H9 (cell line): ENCODE measurements around the gene ADARB2. TPM values are rescaled to one million over a fixed set of nuclear protein-coding genes. Genes with fewer than 3 reads are reported as not detected.

Experiments
- DNase-seq: peaks from one replicate; pipeline ENCODE4 v3.0.0-alpha.2; 2017
- H2AFZ ChIP-seq: one replicate; pipeline ENCODE4 v1.6.1; 2013; ENCODE audit warnings: mild to moderate bottlenecking, low read length, control low read depth, moderate library complexity
- H2AK5ac ChIP-seq: 2 replicates; pipeline ENCODE4 v1.6.1; 2013; ENCODE audit warnings: low read length, control low read depth, mixed read lengths; ENCODE audit not compliant: insufficient read length
- H2BK120ac ChIP-seq: one replicate; pipeline ENCODE4 v1.6.1; 2013; ENCODE audit warnings: low read depth, mild to moderate bottlenecking, low read length, control low read depth, inconsistent platforms; ENCODE audit not compliant: poor library complexity, severe bottlenecking
- H2BK12ac ChIP-seq: 2 replicates; pipeline ENCODE4 v1.6.1; 2013; ENCODE audit warnings: low read length, control low read depth, mixed read lengths, low read depth; ENCODE audit not compliant: insufficient read length
- H2BK15ac ChIP-seq: 2 replicates; pipeline ENCODE4 v1.6.1; 2013; ENCODE audit warnings: low read depth, low read length, control low read depth
- H2BK20ac ChIP-seq: one replicate; pipeline ENCODE4 v1.6.1; 2013; ENCODE audit warnings: low read depth, mild to moderate bottlenecking, low read length, control low read depth, inconsistent platforms; ENCODE audit not compliant: poor library complexity, severe bottlenecking
- H2BK5ac ChIP-seq: 2 replicates; pipeline ENCODE4 v1.6.1; 2013; ENCODE audit warnings: low read length, control low read depth, mixed read lengths; ENCODE audit not compliant: insufficient read length
- H3K14ac ChIP-seq: 2 replicates; pipeline ENCODE4 v1.6.1; 2013; ENCODE audit warnings: low read length, control low read depth; ENCODE audit not compliant: insufficient read depth
- H3K18ac ChIP-seq: 2 replicates; pipeline ENCODE4 v1.6.1; 2013; ENCODE audit warnings: low read depth, mild to moderate bottlenecking, mixed read lengths, low read length, control low read depth; ENCODE audit not compliant: insufficient read length
- H3K23ac ChIP-seq: 2 replicates; pipeline ENCODE4 v1.6.1; 2013; ENCODE audit warnings: low read length, control low read depth, mixed read lengths, low read depth; ENCODE audit not compliant: insufficient read length
- H3K23me2 ChIP-seq: 2 replicates; pipeline ENCODE4 v1.6.1; 2013; ENCODE audit warnings: low read depth, mild to moderate bottlenecking, mixed read lengths, low read length, control low read depth; ENCODE audit not compliant: insufficient read length, poor library complexity, severe bottlenecking
- H3K27ac ChIP-seq: 2 replicates; pipeline ENCODE4 v1.5.1; 2013; ENCODE audit warnings: low read length, control low read depth, mixed read lengths, low read depth; ENCODE audit not compliant: insufficient read length
- H3K27me3 ChIP-seq: 2 replicates; pipeline ENCODE4 v1.6.1; 2013; ENCODE audit warnings: low read length, control low read depth, inconsistent platforms; ENCODE audit not compliant: insufficient read depth
- H3K4ac ChIP-seq: 2 replicates; pipeline ENCODE4 v1.6.1; 2013; ENCODE audit warnings: low read depth, mild to moderate bottlenecking, control low read depth, inconsistent platforms, low read length, moderate library complexity
- H3K4me1 ChIP-seq: 2 replicates; pipeline ENCODE4 v1.6.1; 2013; ENCODE audit warnings: low read length, control low read depth, inconsistent platforms; ENCODE audit not compliant: insufficient read depth
- H3K4me2 ChIP-seq: 2 replicates; pipeline ENCODE4 v1.6.1; 2013; ENCODE audit warnings: low read length, control low read depth, mixed read lengths; ENCODE audit not compliant: insufficient read length, insufficient read depth
- H3K56ac ChIP-seq: 2 replicates; pipeline ENCODE4 v1.6.1; 2013; ENCODE audit warnings: low read depth, mild to moderate bottlenecking, mixed read lengths, low read length, control low read depth; ENCODE audit not compliant: insufficient read length
- H3K79me1 ChIP-seq: 2 replicates; pipeline ENCODE4 v1.6.1; 2013; ENCODE audit warnings: low read depth, mild to moderate bottlenecking, moderate library complexity, low read length, control low read depth, inconsistent platforms; ENCODE audit not compliant: insufficient read depth, poor library complexity, severe bottlenecking
- H3K79me2 ChIP-seq: 2 replicates; pipeline ENCODE4 v1.6.1; 2013; ENCODE audit warnings: low read length, control low read depth, inconsistent platforms; ENCODE audit not compliant: insufficient read depth
- H3K9ac ChIP-seq: 2 replicates; pipeline ENCODE4 v1.6.1; 2013; ENCODE audit warnings: low read length, control low read depth, mixed read lengths; ENCODE audit not compliant: insufficient read length; ENCODE audit errors: extremely low read depth
- H3K9me3 ChIP-seq: one replicate; pipeline ENCODE4 v1.6.1; 2013; ENCODE audit warnings: low read depth, low read length, inconsistent platforms; ENCODE audit not compliant: control insufficient read depth
- H3T11ph ChIP-seq: one replicate; pipeline ENCODE4 v1.6.1; 2013; ENCODE audit warnings: mild to moderate bottlenecking, low read length, control low read depth, inconsistent platforms
- H4K20me1 ChIP-seq: one replicate; pipeline ENCODE4 v1.6.1; 2013; ENCODE audit not compliant: control insufficient read depth, insufficient read length, insufficient read depth
- H4K5ac ChIP-seq: 2 replicates; pipeline ENCODE4 v1.6.1; 2013; ENCODE audit warnings: low read depth, mild to moderate bottlenecking, mixed read lengths, low read length, control low read depth; ENCODE audit not compliant: insufficient read length
- H4K8ac ChIP-seq: replicated peaks from 2 replicates; pipeline ENCODE4 v1.6.1; 2013; ENCODE audit warnings: low read length, control low read depth, mixed read lengths, low read depth; ENCODE audit not compliant: insufficient read length
- H4K91ac ChIP-seq: 2 replicates; pipeline ENCODE4 v1.6.1; 2013; ENCODE audit warnings: low read depth, mild to moderate bottlenecking, moderate library complexity, mixed read lengths, low read length, control low read depth; ENCODE audit not compliant: insufficient read length
- H3K27ac Mint-ChIP-seq, 3 experiments: 2 replicates in 2 of 3; 3 replicates in 1 of 3; pipeline ENCODE4 v1.8.0; 2020 to 2021; ENCODE audit warnings: mixed read lengths in 3 of 3, mild to moderate bottlenecking in 1 of 3, moderate library complexity in 1 of 3
- H3K27me3 Mint-ChIP-seq: 2 replicates; pipeline ENCODE4 v1.8.0; 2021; ENCODE audit warnings: low read depth, mild to moderate bottlenecking, moderate library complexity, mixed read lengths
- H3K36me3 Mint-ChIP-seq, 3 experiments: 2 replicates in 2 of 3; 3 replicates in 1 of 3; pipeline ENCODE4 v1.8.0; 2020 to 2021; ENCODE audit warnings: low read depth in 3 of 3, mixed read lengths in 3 of 3; ENCODE audit not compliant: insufficient read depth in 1 of 3
- H3K4me1 Mint-ChIP-seq, 2 experiments: 2 replicates each; pipeline ENCODE4 v1.8.0; 2020; ENCODE audit warnings: mixed read lengths in 2 of 2
- H3K4me3 Mint-ChIP-seq, 2 experiments: 2 replicates in 1 of 2; 3 replicates in 1 of 2; pipeline ENCODE4 v1.8.0; 2020 to 2021; ENCODE audit warnings: mild to moderate bottlenecking in 2 of 2, mixed read lengths in 2 of 2, moderate library complexity in 1 of 2
- H3K9me3 Mint-ChIP-seq, 2 experiments: 2 replicates in 1 of 2; 3 replicates in 1 of 2; pipeline ENCODE4 v1.8.0; 2020; ENCODE audit warnings: mild to moderate bottlenecking in 2 of 2, mixed read lengths in 2 of 2, moderate library complexity in 1 of 2
- WGBS: extraction: QIAGEN DNeasy Blood & Tissue Kit; methylation state at CpG from one replicate; pipeline ENCODE4 v1.1.7; 2013; ENCODE audit warnings: missing lambda C conversion rate, low lambda C conversion rate, mixed read lengths; ENCODE audit not compliant: insufficient read length; ENCODE audit errors: extremely low coverage; 5-methylcytosine and 5-hydroxymethylcytosine counted together
- total RNA-seq: library from RNA; stranded (reverse); gene quantifications from 2 replicates; pipeline ENCODE4 v1.2.1, GENCODE V29; 2021
- TF ChIP-seq, protein P1 (sequence below): fragments of 200-600 bp; sonication (generic); conservative IDR thresholded peaks from 3 replicates; pipeline ENCODE4 v1.8.0; 2021; ENCODE audit warnings: antibody characterized with exemption, mild to moderate bottlenecking

The ADARB2 gene
- total RNA-seq, 1 experiment from 2014 or later: 0.87 TPM

DNA sequence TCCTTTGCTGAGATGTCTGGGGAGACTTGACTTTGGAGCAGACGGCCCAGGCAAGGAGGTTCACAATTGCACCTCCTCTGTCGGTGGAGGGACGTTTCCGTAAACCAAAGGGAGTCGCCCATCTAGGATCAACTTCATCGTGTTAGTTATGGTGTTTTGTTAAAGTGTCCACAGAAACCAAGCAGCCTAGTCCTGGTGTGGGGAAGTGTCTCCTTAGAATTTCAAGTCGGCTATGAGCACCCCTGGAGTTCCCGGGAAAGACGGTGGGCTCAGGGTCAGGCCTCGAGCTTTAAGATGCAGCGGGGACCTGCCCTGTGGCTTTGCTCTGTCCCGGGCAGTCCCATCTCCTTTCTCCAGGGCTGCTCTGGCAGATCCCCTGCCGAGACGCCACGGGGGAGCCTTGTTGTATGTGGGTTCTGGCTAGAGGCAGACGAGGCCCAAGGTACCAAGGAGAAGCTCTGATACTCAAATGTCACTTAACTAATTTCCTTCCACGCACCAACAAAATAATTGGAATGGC, 319.2 kb downstream of the ADARB2 start:
- Histone ChIP-seq H3K23me2 (peaks cover 3% of the 10 kb centered on the region), H2AK5ac (no peak overlapping the region), H2BK15ac (no peak overlapping the region), H4K20me1 (no peaks in the 10 kb centered on the region), H3K4me1 (no peaks in the 10 kb centered on the region), H3K4ac (no peak overlapping the region), H3K9me3 (no peaks in the 10 kb centered on the region), H4K5ac (no peak overlapping the region), H3K27me3 (no peaks in the 10 kb centered on the region; the same call in 1 of the 2 replicates), H4K8ac (no peak overlapping the region), H2BK120ac (no peak overlapping the region), H4K91ac (no peak overlapping the region), H2BK5ac (no peak overlapping the region), H3K9ac (no peak overlapping the region), H3K14ac (no peak overlapping the region), H3K56ac (no peak overlapping the region), H2AFZ (no peak overlapping the region), H3T11ph (no peak overlapping the region), H3K18ac (no peak overlapping the region), H3K79me2 (no peaks in the 10 kb centered on the region), H3K23ac (no peak overlapping the region), H3K4me2 (no peak overlapping the region), H2BK12ac (no peak overlapping the region), H3K79me1 (no peaks in the 10 kb centered on the region), H3K27ac (no peak overlapping the region), H2BK20ac (no peak overlapping the region)
- H3K9me3 Mint-ChIP-seq: no peaks in the 10 kb centered on the region
- H3K27me3 Mint-ChIP-seq: peaks cover 30% of the 10 kb centered on the region
- H3K27ac Mint-ChIP-seq: no peak overlapping the region; a peak in 1 of 7 replicates
- TF ChIP-seq, protein P1, sequence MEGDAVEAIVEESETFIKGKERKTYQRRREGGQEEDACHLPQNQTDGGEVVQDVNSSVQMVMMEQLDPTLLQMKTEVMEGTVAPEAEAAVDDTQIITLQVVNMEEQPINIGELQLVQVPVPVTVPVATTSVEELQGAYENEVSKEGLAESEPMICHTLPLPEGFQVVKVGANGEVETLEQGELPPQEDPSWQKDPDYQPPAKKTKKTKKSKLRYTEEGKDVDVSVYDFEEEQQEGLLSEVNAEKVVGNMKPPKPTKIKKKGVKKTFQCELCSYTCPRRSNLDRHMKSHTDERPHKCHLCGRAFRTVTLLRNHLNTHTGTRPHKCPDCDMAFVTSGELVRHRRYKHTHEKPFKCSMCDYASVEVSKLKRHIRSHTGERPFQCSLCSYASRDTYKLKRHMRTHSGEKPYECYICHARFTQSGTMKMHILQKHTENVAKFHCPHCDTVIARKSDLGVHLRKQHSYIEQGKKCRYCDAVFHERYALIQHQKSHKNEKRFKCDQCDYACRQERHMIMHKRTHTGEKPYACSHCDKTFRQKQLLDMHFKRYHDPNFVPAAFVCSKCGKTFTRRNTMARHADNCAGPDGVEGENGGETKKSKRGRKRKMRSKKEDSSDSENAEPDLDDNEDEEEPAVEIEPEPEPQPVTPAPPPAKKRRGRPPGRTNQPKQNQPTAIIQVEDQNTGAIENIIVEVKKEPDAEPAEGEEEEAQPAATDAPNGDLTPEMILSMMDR: no peak
- H3K36me3 Mint-ChIP-seq: no peaks in the 10 kb centered on the region
- no CpG with 5 or more reads among the region's 17 CpGs for WGBS
- peaks cover 14 to 16% of the 10 kb centered on the region in 2 experiments for H3K4me1 Mint-ChIP-seq
- no peak overlapping the region for H3K4me3 Mint-ChIP-seq
- no peak for DNase-seq
